ENCODE data around the gene ZNF438. TPM values are rescaled to one million over a fixed set of nuclear protein-coding genes. Genes with fewer than 3 reads are reported as not detected.
A peak's percentile ranks its signal among the peaks of the same experiment; 100 is the strongest.

The ZNF438 gene
- total RNA-seq, 4 donors from 2014 or later, result 2.9 to 9.3 (median 5.9) TPM

DNA sequence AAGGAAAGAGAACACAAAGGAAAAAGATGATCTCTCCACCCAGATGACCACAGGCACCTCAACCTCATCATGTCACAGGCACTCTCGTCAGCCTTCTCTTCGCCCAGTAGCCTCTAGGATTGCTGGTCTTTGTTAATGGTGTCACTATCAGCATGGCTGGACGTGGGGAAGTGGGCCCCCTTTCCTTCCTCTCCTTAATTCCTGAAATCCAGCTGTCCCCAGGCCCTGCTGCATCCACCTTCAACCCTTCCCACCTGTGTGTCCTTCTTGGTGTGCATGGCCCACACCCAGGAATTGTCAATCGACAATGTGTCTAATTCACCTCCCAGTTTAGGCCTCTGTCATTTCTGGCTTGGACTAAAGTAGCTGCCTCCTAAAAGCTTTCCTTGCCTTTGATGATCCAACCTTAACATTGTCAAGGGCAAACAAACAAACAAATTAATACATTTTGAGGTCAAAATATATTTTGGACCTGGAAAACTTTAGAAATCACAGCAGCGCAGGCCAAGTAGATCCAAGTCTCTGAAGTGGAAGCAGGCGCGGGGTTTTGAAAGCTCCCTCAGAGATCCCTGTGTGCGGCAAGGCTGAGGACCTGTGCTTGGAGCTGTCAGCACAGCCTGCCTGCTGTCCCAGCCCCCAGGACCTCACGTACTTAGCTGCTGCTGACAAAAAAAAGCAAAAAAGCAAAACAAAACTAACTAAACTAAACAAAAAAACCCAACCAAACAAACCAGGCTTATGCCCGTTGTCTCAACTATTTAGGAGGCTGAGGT lies 208.8 kb downstream of the ZNF438 start:
- 86 to 90% methylated on average over 10 of the region's 10 CpGs for WGBS, 2 donors

DNA sequence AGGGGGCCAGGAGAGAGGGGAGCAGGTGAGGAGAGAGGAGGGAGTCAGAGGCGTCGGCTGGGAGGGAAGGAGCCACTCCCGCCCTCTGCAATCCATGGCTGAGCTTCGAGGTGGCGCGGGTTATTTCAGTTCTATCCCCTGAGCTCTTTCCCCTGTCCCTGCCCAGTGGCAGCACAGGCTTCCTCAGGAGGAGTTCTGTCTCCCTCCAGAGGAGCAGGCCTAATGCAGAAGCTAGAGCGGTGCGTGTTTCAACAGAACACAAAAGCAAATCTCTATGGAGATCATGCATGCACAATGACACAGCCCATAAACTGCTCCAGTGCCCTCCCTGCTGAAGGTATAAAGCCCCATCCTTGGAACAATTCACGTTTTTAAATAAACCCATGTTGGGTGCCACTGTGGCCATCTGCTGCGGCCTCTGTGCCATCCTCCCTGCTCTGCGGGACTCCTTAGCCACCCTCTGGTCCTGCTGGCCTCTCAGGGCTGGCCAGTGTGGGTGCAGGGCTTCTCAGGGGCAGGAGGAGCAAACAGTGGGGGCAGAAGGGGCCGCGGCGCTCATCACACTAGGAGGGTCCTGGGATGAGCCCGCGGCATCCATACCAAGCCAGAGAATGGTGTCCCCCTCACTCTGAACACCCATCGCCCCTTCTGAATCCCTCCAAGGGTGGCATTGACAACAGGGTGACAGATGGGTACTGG lies 209.5 kb downstream of the ZNF438 start:
- peaks cover 0 to 46% (median 0%) of the 10 kb centered on the region in 4 donors for H3K27me3 ChIP-seq
- H3K9me3 ChIP-seq, result no peaks in the 10 kb centered on the region
- no peak overlapping the region for H3K4me3 ChIP-seq
- no peaks in the 10 kb centered on the region for H3K36me3 ChIP-seq
- no peak for DNase-seq
- 59 to 63% methylated on average over 8 to 11 of the region's 17 CpGs for WGBS, 2 donors
- intact Hi-C loops (cut with DNase I), result no loop called here
- peaks cover 8 to 48% (median 27%) of the 10 kb centered on the region in 3 donors for H3K4me1 ChIP-seq
- peak overlapping the region in 3 of 4 donors; percentile 56 to 84 (median 77) for H3K27ac ChIP-seq
- TF ChIP-seq POLR2A (IDR thresholded peaks at IDR 0.05), result no peak
- TF ChIP-seq, protein P1, sequence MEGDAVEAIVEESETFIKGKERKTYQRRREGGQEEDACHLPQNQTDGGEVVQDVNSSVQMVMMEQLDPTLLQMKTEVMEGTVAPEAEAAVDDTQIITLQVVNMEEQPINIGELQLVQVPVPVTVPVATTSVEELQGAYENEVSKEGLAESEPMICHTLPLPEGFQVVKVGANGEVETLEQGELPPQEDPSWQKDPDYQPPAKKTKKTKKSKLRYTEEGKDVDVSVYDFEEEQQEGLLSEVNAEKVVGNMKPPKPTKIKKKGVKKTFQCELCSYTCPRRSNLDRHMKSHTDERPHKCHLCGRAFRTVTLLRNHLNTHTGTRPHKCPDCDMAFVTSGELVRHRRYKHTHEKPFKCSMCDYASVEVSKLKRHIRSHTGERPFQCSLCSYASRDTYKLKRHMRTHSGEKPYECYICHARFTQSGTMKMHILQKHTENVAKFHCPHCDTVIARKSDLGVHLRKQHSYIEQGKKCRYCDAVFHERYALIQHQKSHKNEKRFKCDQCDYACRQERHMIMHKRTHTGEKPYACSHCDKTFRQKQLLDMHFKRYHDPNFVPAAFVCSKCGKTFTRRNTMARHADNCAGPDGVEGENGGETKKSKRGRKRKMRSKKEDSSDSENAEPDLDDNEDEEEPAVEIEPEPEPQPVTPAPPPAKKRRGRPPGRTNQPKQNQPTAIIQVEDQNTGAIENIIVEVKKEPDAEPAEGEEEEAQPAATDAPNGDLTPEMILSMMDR (IDR thresholded peaks at IDR 0.05), result no peak

More for the DNA sequence above, 208.8 kb downstream of the ZNF438 start:
- Histone ChIP-seq H3K27ac (no peak overlapping the region), H3K27me3 (peaks cover 0 to 39% (median 0%) of the 10 kb centered on the region in 4 donors), H3K36me3 (no peaks in the 10 kb centered on the region), H3K4me3 (no peak overlapping the region), H3K9me3 (no peaks in the 10 kb centered on the region), H3K4me1 (peaks cover 8 to 47% (median 26%) of the 10 kb centered on the region in 3 donors)
- TF ChIP-seq, protein P1 (IDR thresholded peaks at IDR 0.05), result no peak
- no peak for TF ChIP-seq POLR2A (IDR thresholded peaks at IDR 0.05)
- intact Hi-C loops (cut with DNase I), result no loop called here
- no peak for DNase-seq

DNA sequence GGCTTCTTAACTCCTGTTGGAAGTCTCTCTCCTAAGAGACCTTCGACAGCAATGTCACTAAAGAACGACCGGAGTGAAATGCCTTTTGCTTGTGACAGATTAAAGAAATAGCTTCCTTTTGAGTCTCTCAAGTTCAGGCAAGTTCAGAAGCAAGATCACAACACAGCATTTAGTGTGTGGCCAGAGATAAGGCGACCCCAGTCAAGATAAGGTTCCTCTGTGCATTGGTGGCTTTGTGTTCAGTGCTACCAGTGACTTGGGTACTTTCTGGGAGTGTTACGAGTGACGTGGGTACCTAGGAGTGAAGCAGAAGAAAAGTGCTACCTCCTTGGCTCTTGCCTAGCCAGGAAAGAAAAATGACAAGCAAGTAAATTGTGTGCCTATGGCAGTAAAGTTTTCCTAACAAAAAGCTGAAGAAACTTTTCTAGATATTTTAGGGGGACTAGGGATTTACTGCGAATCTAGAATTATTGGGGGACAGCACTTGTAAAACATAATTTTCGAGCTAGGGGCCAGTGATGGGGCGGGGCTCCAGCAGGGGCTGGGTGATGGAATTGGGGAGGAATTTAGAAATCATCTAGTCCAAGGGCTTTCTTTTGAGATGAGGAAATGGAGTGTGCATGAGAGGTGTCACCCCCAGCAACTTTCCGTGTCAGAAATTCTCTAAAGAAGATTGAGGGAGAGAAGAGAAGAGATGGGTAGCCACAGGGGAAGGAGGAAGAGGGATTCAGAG lies 210.2 kb downstream of the ZNF438 start:
- no peaks in the 10 kb centered on the region for H3K36me3 ChIP-seq
- H3K4me3 ChIP-seq, result no peak overlapping the region
- peaks cover 0 to 43% (median 0%) of the 10 kb centered on the region in 4 donors for H3K27me3 ChIP-seq
- TF ChIP-seq, protein P1 (IDR thresholded peaks at IDR 0.05), result no peak
- no peak for TF ChIP-seq POLR2A (IDR thresholded peaks at IDR 0.05)
- H3K27ac ChIP-seq, result peak overlapping the region in 3 of 4 donors; percentile 56 to 84 (median 77)
- peaks cover 8 to 52% (median 27%) of the 10 kb centered on the region in 3 donors for H3K4me1 ChIP-seq
- 64 to 68% methylated on average over 9 to 10 of the region's 10 CpGs for WGBS, 2 donors
- intact Hi-C loops (cut with DNase I), result no loop called here
- DNase-seq, result no peak
- H3K9me3 ChIP-seq, result no peaks in the 10 kb centered on the region

DNA sequence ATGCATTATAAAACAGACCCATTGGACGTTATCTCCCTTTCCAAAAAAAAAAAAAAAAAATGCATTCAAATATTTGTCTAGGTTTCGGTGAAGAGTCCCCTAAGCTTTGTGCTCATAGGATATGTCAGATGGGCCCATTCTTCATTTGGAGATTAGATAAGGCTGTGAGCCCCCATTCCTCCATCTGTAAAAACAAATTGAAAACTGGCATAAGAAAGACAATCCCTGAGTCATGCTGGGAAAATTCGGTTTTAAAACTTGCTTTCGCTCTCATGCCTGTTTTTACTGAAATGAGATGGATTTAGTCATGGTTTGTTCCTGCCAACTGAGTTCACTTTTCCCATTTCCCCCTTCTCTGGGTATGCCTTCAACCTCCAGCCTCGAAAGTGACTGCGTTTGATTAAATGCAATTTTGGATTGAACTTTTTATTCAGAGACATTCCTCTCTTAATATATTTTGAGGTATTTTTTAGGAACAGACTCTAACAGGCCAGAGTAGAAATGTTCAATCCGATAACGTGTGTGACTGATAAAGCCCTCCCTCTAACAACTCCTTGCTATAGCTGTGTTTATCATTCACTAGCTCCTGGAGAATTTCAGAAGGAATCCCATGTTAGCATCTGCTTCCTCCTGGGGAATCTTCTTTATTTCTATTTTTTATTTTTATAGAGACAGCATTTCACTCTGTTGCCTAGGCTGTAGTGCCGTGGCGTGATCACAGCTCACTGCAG lies 211.2 kb downstream of the ZNF438 start:
- Histone ChIP-seq H3K4me1 (peaks cover 8 to 53% (median 27%) of the 10 kb centered on the region in 3 donors), H3K27me3 (peaks cover 0 to 41% (median 0%) of the 10 kb centered on the region in 4 donors), H3K36me3 (no peaks in the 10 kb centered on the region), H3K4me3 (no peak overlapping the region), H3K27ac (peak overlapping the region in 3 of 4 donors; percentile 56 to 84 (median 77)), H3K9me3 (no peaks in the 10 kb centered on the region)
- WGBS, 2 donors, result 54 to 67% methylated on average over 10 of the region's 10 CpGs
- no peak for TF ChIP-seq POLR2A (IDR thresholded peaks at IDR 0.05)
- TF ChIP-seq, protein P1 (IDR thresholded peaks at IDR 0.05), result no peak
- intact Hi-C loops (cut with DNase I), result no loop called here
- DNase-seq, result no peak
